Right atrium auricular region (tissue), 2 donors: ENCODE measurements around the gene CROCC. TPM values are rescaled to one million over a fixed set of nuclear protein-coding genes. Genes with fewer than 3 reads are reported as not detected.
"Not testable (repeated sequence)": the region's sequence is repeated elsewhere in the genome, so short reads cannot be mapped to it uniquely, and the experiment has no call there.

ENCODE experiments used
- DNase-seq: peaks from one replicate; pipeline ENCODE4 v3.0.0-alpha.2; 2019; ENCODE audit warnings: low spot score
- H3K27ac ChIP-seq, 2 donors: fragments of 200-600 bp; sonication (generic); 1 replicate in 1 of 2; 2 replicates in 1 of 2; pipeline ENCODE4 v1.5.1; 2016 to 2019
- H3K27me3 ChIP-seq, 2 donors: fragments of 200-600 bp; sonication (generic); one replicate each; pipeline versions ENCODE4 v1.5.1 to v1.6.0; 2017 to 2019
- H3K36me3 ChIP-seq: fragments of 200-600 bp; sonication (generic); one replicate; pipeline ENCODE4 v1.5.1; 2016
- H3K4me1 ChIP-seq, 2 donors: fragments of 200-600 bp; sonication (generic); one replicate each; pipeline versions ENCODE4 v1.5.1 to v1.6.0; 2017 to 2019
- H3K4me3 ChIP-seq, 2 donors: fragments of 200-600 bp; sonication (generic); 1 replicate in 1 of 2; 2 replicates in 1 of 2; pipeline ENCODE4 v1.5.1; 2017 to 2019; ENCODE audit warnings: mild to moderate bottlenecking in 1 of 2, moderate library complexity in 1 of 2
- H3K9me3 ChIP-seq, 2 donors: fragments of 200-600 bp; sonication (generic); one replicate each; pipeline ENCODE4 v1.5.1; 2019
- total RNA-seq, 2 donors: library from RNA; depleted of rRNA; stranded (reverse); fragments of >200 nt; gene quantifications; one replicate each; pipeline ENCODE4 v1.1.0, GENCODE V29; 2016
- TF ChIP-seq, protein P1 (sequence below), 2 donors: fragments of 200-600 bp; sonication (generic); IDR thresholded peaks; one replicate each; pipeline ENCODE4 v1.5.1; 2019; ENCODE audit warnings: antibody characterized with exemption in 2 of 2

The CROCC gene
- total RNA-seq, 2 donors from 2014 or later = 10.0 to 11.7 TPM

DNA sequence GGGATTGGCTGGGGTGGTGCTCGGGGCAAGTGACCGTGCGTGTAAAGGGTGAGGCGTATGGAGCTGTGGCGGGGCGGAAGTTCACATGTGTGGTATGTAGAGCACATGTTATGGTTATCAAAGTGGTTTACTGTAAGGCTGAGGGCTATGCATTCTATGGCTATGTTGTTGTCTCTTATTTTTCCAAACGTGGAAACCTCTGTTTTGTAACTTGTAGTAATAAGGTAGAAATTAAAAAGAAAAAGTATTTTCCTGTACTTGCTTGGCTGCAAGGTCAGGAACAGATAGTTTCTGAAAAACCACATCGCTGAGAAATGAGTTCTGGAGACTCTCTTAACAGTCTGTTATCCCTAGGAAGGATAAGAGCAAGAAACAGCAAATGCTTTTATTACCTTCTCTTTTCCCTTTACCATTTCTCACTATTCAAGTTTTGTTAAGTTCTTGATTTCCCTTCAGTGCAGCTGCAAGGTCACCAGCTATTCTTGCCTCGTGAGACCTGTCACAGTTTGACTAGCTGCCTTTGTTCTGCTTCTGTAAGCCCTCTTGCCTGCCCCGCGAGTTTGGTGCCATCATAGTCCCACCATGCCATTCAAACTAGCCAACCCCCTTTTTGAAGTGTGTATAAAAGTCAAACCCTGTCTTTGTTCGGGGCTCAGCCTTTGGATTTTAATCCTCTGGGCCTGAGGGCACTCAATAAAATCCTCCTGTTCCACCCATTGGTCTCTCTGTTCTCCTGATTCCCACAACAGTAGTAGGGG lies 16.4 kb upstream of the CROCC start:
- DNase-seq = no peak
- Histone ChIP-seq H3K9me3 (peaks cover 0 to 11% of the 10 kb centered on the region in 2 donors), H3K36me3 (no peaks in the 10 kb centered on the region), H3K27ac (peak overlapping the region; percentile 94 to 99), H3K4me3 (peak overlapping the region; percentile 45 to 59), H3K27me3 (no peaks in the 10 kb centered on the region), H3K4me1 (peaks cover 0 to 14% of the 10 kb centered on the region in 2 donors)
- TF ChIP-seq, protein P1, sequence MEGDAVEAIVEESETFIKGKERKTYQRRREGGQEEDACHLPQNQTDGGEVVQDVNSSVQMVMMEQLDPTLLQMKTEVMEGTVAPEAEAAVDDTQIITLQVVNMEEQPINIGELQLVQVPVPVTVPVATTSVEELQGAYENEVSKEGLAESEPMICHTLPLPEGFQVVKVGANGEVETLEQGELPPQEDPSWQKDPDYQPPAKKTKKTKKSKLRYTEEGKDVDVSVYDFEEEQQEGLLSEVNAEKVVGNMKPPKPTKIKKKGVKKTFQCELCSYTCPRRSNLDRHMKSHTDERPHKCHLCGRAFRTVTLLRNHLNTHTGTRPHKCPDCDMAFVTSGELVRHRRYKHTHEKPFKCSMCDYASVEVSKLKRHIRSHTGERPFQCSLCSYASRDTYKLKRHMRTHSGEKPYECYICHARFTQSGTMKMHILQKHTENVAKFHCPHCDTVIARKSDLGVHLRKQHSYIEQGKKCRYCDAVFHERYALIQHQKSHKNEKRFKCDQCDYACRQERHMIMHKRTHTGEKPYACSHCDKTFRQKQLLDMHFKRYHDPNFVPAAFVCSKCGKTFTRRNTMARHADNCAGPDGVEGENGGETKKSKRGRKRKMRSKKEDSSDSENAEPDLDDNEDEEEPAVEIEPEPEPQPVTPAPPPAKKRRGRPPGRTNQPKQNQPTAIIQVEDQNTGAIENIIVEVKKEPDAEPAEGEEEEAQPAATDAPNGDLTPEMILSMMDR (IDR thresholded peaks at IDR 0.05) = no peak

DNA sequence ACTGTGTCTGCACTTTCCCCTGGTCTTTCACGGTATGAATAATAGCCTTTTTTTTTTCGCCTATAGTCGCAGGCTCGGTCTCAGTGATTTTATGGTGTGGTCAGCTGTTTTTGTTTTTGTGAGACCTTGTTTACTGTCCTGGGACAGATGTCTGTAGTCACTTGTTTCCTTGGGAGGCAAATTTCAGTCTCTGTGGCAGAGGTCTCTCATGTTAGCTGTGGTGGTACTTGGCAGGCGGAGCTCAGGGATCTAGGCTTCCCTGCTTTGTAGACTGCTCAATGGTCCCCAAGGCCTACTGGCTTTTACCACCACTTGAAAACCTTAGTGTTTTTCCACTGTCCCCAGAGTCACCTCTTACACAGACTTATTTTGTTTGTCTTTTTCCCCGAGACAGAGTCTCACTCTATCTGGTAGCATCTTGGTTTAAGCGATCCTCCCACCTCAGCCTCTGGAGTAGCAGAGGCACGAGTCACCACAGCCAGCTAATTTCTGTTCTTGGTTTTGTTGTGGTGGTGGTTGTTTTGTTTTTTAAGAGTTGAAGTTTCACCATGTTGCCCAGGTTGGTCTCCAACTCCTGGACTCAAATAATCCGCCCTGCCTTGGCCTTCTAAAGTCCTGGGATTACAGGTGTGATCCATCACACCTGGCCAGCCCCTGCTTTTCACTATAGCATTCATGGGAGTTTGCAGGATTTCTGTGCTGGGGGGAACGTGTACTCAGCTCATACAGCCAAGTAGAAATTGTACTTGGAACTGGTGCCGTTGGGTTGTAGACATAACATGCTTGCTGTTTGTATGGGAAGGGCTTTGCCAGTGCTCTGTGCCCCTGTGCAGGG lies 15.6 kb upstream of the CROCC start:
- Histone ChIP-seq H3K4me1 (peaks cover 0 to 14% of the 10 kb centered on the region in 2 donors), H3K36me3 (no peaks in the 10 kb centered on the region), H3K27me3 (no peaks in the 10 kb centered on the region), H3K27ac (peak overlapping the region; percentile 94 to 99), H3K9me3 (peaks cover 0 to 11% of the 10 kb centered on the region in 2 donors), H3K4me3 (no peak overlapping the region)
- TF ChIP-seq, protein P1 (IDR thresholded peaks at IDR 0.05) = no peak
- DNase-seq = no peak

DNA sequence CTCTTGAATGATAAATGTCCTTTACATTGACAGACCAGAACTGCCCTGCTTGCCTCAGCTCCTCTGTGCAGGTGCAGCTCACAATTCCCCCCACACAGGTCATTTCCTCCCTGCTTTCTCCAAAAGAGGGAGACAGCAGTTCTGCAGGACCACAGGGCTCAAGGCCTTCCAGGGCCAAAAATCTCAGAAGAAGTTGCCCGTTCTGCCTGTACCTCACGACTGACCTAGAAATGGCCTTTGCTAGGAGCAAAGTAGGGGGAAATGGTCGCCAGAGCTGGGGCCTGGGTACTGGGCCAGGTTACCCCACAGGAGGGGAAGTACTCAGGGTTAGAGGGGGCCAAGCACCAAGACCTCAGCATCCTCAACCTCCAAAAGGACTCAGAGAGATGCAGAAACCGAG lies 14.9 kb upstream of the CROCC start:
- no peak for DNase-seq
- Histone ChIP-seq H3K27me3 (no peaks in the 10 kb centered on the region), H3K4me3 (no peak overlapping the region), H3K36me3 (no peaks in the 10 kb centered on the region), H3K9me3 (peaks cover 0 to 11% of the 10 kb centered on the region in 2 donors), H3K4me1 (peaks cover 0 to 14% of the 10 kb centered on the region in 2 donors), H3K27ac (no peak overlapping the region)
- TF ChIP-seq, protein P1 (IDR thresholded peaks at IDR 0.05) = no peak

DNA sequence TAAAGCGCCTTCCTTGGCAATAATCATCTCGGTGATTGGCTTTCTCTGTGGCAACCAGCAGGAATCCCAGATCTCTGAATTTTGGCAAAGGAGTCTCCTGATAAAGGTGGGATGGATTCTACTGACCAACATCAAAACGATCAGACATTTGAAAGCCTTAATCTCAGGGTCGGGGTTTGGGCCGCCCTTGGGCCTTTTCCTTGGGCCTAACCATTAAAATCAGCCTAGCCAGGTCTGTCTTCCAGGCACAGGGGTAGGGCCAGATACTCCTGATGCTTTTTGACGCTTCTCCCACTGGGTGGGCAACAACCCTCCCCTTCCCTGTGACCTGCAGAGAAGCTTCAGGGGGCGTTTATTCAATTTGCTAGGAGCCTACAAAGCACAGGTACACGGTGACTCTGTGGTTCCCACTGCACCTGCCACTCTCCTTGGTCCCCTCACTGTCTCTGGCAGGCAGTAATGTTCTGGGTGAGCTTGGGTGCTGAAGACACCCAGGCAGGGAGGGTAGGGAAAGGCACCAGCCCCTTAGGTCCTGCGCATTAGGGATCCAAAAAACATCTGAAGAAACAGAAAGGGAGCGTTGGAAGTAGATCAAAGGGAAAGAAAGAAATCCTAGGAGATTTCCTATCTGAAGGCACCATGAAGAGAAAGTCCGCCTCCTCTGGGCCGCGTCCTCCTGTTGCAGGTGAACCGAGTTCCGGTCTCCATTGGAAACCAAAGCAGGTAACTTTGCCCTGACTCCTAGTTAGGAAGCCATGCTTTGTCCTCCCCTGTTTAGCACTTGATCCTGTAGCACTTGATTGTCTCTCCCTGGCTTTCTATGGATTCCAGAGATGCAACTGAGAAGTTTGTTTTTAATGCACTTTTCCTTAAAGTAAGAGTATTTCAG lies 13.6 kb upstream of the CROCC start:
- Histone ChIP-seq H3K4me3 (no peak overlapping the region), H3K27me3 (no peaks in the 10 kb centered on the region), H3K9me3 (peaks cover 0 to 11% of the 10 kb centered on the region in 2 donors), H3K27ac (no peak overlapping the region), H3K36me3 (no peaks in the 10 kb centered on the region), H3K4me1 (peaks cover 0 to 15% of the 10 kb centered on the region in 2 donors)
- no peak for DNase-seq
- TF ChIP-seq, protein P1 (IDR thresholded peaks at IDR 0.05) = no peak

DNA sequence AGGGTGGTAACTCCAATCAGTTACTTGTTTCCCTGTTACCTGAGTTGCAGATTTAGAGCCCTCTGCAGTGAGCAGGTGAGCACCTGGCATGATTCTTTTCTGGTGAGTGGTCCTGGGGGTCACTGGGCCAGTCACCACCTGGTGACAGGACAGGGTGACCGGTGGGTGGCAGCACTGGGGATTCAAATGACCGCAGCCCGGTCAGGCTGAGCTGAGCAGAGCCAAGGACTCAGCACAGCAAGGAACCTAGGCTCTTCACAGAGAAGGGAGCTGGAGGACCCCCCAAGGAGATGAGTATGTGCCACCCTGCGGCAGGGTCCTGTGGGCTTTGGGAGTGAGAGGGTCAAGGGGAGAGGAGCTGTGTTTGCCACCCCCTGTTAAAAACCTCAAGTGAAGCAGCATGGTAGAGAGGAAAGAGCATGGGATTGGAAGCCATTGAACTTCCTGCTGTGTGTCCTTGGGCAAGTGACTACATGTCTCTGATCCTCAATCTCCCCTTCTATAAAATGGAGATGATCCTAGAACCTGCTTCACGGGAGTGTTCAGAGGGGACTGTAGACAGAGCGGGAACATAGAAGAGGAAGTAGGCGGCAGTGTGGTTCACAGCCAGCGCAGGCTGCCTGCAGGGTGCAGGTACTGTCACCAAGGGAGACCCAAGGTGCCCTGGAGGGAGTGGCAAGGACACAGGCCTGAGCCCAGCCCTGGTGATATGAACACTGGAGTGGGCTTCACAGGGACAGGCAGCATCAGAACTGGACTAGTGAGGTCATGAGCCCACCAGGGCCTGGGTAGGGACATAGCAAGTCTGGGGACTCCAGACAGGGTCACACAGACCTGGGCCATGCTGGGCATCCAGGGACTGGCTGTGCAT lies 9.6 kb upstream of the CROCC start:
- H3K27me3 ChIP-seq, H3K36me3 ChIP-seq, DNase-seq, H3K4me3 ChIP-seq, H3K9me3 ChIP-seq, H3K27ac ChIP-seq: not testable (repeated sequence)
- peaks cover 0 to 20% of the 10 kb centered on the region in 2 donors for H3K4me1 ChIP-seq

DNA sequence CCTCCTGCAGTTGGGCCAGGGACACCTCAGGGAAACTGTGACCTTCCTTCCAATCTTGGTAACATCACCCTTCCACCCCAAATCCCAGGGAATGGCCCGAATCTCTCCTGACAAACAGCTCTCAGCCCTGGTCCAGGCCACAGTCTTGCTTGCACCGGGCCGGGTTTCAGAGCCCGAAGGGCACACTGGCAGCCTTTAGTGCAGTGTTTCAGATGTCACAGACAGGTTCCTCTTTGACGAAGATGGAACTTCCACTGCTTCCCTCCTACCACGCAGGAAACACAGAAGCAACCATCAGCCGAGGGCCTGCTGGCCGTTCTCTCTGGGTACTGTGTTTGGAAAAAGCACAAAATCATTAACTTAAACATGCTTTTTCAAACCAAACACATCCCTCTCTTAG lies 9.0 kb upstream of the CROCC start:
- not testable (repeated sequence) for H3K27me3 ChIP-seq, H3K36me3 ChIP-seq, H3K4me3 ChIP-seq, H3K27ac ChIP-seq, H3K9me3 ChIP-seq, DNase-seq
- H3K4me1 ChIP-seq = peaks cover 0 to 20% of the 10 kb centered on the region in 2 donors
